ENCODE results near the gene ZNF423.

GRCh38 chr16:49855280-49855821, 561 bp downstream of the ZNF423 start:
- no peak for TF ChIP-seq CTCF (IDR thresholded peaks at IDR 0.05; ENCODE audit: low read length)
- no peak for TF ChIP-seq EZH2 (optimal IDR thresholded peaks at IDR 0.05; ENCODE audit: low read depth, low read length)

Data from MM.1S (cell line).